Measurements from ENCODE around the gene TUBB4A.

TUBB4A gene

GRCh38 chr19:6495947-6496346 lies 6.2 kb downstream of the TUBB4A start:
- no peaks in the 10 kb centered on the region for H3K79me2 ChIP-seq (ENCODE audit: low read length)
- no peak overlapping the region for H2AFZ ChIP-seq (ENCODE audit: low read depth, low read length)
- H3K27me3 ChIP-seq (ENCODE audit: low read depth, low read length): no peaks in the 10 kb centered on the region
- no peaks in the 10 kb centered on the region for H3K9me3 ChIP-seq (ENCODE audit: insufficient read depth, low read length)
- H3K36me3 ChIP-seq (replicated peaks; ENCODE audit: low read depth, low read length): peaks cover 28% of the 10 kb centered on the region
- no peak overlapping the region for H3K4me2 ChIP-seq (ENCODE audit: low read length)
- H4K20me1 ChIP-seq (ENCODE audit: insufficient read depth, low read length): no peaks in the 10 kb centered on the region
- peaks cover 6% of the 10 kb centered on the region; the same call in 1 of the 2 replicates for H3K4me1 ChIP-seq (ENCODE audit: low read length)
- no peak overlapping the region for H3K9ac ChIP-seq (ENCODE audit: low read length)
- no peak overlapping the region for H3K27ac ChIP-seq (ENCODE audit: low read length)
- H3K4me3 ChIP-seq (ENCODE audit: low read length): no peak overlapping the region
- TF ChIP-seq CTCF (IDR thresholded peaks at IDR 0.05; ENCODE audit: low read depth, low read length) (no peak), EZH2phosphoT487 (IDR thresholded peaks at IDR 0.05; ENCODE audit: low read depth) (no peak)

GRCh38 chr19:6494438-6495036 lies 7.6 kb downstream of the TUBB4A start:
- no peaks in the 10 kb centered on the region for H4K20me1 ChIP-seq (ENCODE audit: insufficient read depth, low read length)
- peaks cover 13% of the 10 kb centered on the region for H3K4me1 ChIP-seq (ENCODE audit: low read length)
- H2AFZ ChIP-seq (ENCODE audit: low read depth, low read length): no peak overlapping the region
- H3K4me2 ChIP-seq (ENCODE audit: low read length): no peak overlapping the region
- H3K9me3 ChIP-seq (ENCODE audit: insufficient read depth, low read length): no peaks in the 10 kb centered on the region
- H3K79me2 ChIP-seq (ENCODE audit: low read length): no peaks in the 10 kb centered on the region
- peaks cover 17% of the 10 kb centered on the region for H3K36me3 ChIP-seq (replicated peaks; ENCODE audit: low read depth, low read length)
- no peak for TF ChIP-seq EZH2phosphoT487 (IDR thresholded peaks at IDR 0.05; ENCODE audit: low read depth)
- TF ChIP-seq CTCF (IDR thresholded peaks at IDR 0.05; ENCODE audit: low read depth, low read length): no peak
- no peak overlapping the region for H3K4me3 ChIP-seq (ENCODE audit: low read length)
- no peaks in the 10 kb centered on the region for H3K27me3 ChIP-seq (ENCODE audit: low read depth, low read length)
- H3K27ac ChIP-seq (ENCODE audit: low read length): no peak overlapping the region
- no peak overlapping the region for H3K9ac ChIP-seq (ENCODE audit: low read length)

DNA sequence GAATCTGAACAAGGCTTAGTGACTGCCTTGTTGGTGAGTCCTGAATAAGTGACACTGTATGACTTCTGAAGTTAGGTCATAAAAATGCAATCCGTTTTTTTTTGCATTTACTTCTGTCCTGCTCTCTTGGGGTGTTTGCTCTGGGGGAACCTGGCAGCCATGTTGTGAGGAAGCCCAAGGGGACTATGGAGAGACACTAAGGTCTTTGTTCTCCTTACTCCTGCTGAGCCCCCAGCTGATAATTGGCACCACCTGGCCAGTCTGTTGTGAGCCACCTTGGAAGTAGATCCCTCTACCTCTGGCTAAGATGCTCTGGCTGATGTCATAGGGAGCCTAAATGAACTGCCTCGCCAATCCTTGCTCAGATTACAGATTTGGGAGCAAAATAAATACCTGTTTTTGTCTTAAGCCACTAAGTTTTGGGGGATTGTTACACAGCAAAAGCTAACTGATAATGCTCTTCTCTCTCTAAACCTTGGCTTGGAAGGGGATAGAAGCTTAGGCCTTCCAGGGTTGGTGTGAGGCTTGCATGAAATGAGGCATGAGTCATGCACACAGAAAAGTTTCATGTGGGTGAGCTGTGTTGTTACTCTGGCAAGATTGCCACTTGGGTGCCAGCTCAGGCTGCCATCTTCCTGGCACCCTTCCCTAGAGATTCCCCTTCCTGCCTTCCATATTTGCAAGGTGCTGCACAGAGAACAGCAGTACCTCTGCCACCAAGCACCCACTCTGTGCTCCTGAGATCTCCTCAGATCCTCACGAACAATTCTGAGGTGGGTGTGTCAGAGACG lies 10.1 kb downstream of the TUBB4A start:
- H3K79me2 ChIP-seq (ENCODE audit: low read length): no peaks in the 10 kb centered on the region
- no peak overlapping the region for H3K9ac ChIP-seq (ENCODE audit: low read length)
- peaks cover 6% of the 10 kb centered on the region for H3K36me3 ChIP-seq (replicated peaks; ENCODE audit: low read depth, low read length)
- no peak overlapping the region for H3K4me2 ChIP-seq (ENCODE audit: low read length)
- H3K27me3 ChIP-seq (ENCODE audit: low read depth, low read length): no peaks in the 10 kb centered on the region
- H2AFZ ChIP-seq (ENCODE audit: low read depth, low read length): no peak overlapping the region
- TF ChIP-seq EZH2phosphoT487 (IDR thresholded peaks at IDR 0.05; ENCODE audit: low read depth): no peak
- no peak for TF ChIP-seq CTCF (IDR thresholded peaks at IDR 0.05; ENCODE audit: low read depth, low read length)
- H3K4me3 ChIP-seq (ENCODE audit: low read length): no peak overlapping the region
- H4K20me1 ChIP-seq (ENCODE audit: insufficient read depth, low read length): no peaks in the 10 kb centered on the region
- peaks cover 11% of the 10 kb centered on the region for H3K4me1 ChIP-seq (ENCODE audit: low read length)
- H3K27ac ChIP-seq (ENCODE audit: low read length): no peak overlapping the region
- no peaks in the 10 kb centered on the region for H3K9me3 ChIP-seq (ENCODE audit: insufficient read depth, low read length)

DNA sequence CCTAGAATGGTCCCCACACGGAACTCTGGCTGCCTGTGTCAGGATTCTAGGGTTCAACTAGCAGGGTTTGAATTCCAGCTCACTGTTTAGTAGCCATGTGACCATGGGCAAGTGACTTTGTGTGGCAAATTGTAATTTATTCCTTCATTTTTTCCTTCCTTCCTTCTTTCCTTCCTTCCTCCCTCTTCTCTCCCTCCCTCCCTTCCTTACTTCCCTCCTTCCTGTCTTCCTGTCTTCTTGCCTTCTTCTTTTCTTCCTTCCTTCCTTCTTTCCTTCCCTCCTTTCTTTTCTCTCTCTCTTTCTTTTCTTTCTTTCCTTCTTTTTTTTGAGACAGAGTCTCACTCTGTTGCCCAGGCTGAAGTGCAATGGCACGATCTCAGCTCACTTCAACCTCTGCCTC lies 12.0 kb downstream of the TUBB4A start:
- H3K27ac ChIP-seq (ENCODE audit: low read length): peak overlapping the region; percentile 92
- no peaks in the 10 kb centered on the region for H3K9me3 ChIP-seq (ENCODE audit: insufficient read depth, low read length)
- peaks cover 11% of the 10 kb centered on the region for H3K4me1 ChIP-seq (ENCODE audit: low read length)
- TF ChIP-seq EZH2phosphoT487 (IDR thresholded peaks at IDR 0.05; ENCODE audit: low read depth) (no peak), CTCF (IDR thresholded peaks at IDR 0.05; ENCODE audit: low read depth, low read length) (no peak)
- no peaks in the 10 kb centered on the region for H4K20me1 ChIP-seq (ENCODE audit: insufficient read depth, low read length)
- peaks cover 3% of the 10 kb centered on the region for H3K36me3 ChIP-seq (replicated peaks; ENCODE audit: low read depth, low read length)
- H2AFZ ChIP-seq (ENCODE audit: low read depth, low read length): peak overlapping the region; percentile 86
- no peaks in the 10 kb centered on the region for H3K27me3 ChIP-seq (ENCODE audit: low read depth, low read length)
- peak overlapping the region; percentile 79 for H3K4me3 ChIP-seq (ENCODE audit: low read length)
- H3K4me2 ChIP-seq (ENCODE audit: low read length): peak overlapping the region; percentile 96
- peak overlapping the region; percentile 90 for H3K9ac ChIP-seq (ENCODE audit: low read length)
- no peaks in the 10 kb centered on the region for H3K79me2 ChIP-seq (ENCODE audit: low read length)
